UCSD-AML1 (cell line): ENCODE measurements around the gene TEX54.
"Not testable (repeated sequence)": the region's sequence is repeated elsewhere in the genome, so short reads cannot be mapped to it uniquely, and the experiment has no call there.

Experiments
- DNase-seq: peaks from one replicate; lab custom pipeline; 2025; ENCODE audit not compliant: unreplicated experiment; lab: John Stamatoyannopoulos, UW

Gene TEX54

GRCh38 chr11:62832336-62833234 is at the start of gene TEX54:
Gene TEX54 (minus strand): TSS chr11:62832841.
- no peak for DNase-seq

DNA sequence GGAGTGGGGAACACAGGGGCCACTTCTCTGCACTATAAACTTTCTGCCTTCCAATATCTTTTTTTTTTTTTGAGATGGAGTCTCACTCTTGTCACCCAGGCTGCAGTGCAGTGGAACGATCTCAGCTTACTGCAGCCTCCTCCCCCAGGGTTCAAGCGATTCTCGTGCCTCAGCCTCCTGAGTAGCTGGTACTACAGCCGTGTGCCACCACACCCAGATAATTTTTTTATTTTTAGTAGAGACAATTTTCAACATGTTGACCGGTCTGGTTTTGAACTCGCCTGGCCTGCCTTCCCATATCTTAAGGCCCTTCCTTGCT is 49.7 kb upstream of the TEX54 start:
- no peak for DNase-seq

DNA sequence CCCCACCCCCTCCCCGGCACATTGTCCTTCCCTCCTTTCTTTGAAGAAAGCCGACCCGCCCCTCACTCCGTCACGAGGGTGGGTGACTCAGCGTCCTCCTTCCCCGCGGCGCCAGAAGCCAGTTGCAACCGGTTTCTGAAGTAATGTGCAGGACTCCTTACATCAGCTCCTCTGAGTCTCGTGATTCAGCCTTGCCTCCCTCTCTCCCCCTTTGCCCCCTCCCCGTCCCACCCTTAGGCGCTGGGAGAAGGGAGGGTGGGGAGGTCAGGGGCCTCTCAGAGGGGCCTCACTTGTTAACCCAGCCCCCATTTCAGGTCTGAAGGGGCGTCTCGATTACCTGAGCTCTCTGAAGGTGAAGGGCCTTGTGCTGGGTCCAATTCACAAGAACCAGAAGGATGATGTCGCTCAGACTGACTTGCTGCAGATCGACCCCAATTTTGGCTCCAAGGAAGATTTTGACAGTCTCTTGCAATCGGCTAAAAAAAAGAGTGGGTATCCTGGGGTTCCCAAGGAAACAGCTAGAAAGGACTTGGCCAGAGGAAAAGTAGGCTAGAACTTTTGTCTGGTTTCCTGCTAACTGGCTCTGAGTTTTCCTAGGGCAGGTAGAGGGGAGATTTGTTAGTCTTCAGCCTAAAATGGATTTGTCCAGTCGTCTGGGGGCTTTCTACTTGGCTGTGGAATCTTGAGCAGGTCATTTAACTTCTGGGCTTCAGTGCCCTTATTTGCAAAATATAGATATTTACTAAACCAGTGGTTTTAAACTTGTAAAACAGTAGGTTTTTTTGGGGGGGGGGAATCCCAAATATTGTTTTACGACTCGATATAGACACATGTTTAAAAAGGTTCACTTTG is 49.2 kb upstream of the TEX54 start:
- DNase-seq, result peak; percentile 93

DNA sequence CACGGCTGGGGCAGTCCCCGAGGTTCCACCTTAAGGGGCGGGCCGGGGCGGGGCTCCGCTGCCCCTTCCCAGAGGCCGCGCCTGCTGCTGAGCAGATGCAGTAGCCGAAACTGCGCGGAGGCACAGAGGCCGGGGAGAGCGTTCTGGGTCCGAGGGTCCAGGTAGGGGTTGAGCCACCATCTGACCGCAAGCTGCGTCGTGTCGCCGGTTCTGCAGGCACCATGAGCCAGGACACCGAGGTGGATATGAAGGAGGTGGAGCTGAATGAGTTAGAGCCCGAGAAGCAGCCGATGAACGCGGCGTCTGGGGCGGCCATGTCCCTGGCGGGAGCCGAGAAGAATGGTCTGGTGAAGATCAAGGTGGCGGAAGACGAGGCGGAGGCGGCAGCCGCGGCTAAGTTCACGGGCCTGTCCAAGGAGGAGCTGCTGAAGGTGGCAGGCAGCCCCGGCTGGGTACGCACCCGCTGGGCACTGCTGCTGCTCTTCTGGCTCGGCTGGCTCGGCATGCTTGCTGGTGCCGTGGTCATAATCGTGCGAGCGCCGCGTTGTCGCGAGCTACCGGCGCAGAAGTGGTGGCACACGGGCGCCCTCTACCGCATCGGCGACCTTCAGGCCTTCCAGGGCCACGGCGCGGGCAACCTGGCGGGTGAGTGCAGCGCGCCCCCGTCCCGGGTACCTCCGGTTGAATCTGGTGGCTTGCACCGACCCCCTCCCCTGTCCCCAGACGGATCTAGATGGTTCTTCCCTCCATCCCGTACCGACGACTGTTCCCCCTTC is 48.4 kb upstream of the TEX54 start, which contains the start of gene SLC3A2:
TSS of gene SLC3A2 (plus strand) at position 94 of the 776 bp plus-strand sequence. CDS start at position 222, 128 bp downstream.
- peak; percentile 93 for DNase-seq

- no peak for DNase-seq
Observed at GRCh38 chr11:62880231-62880802, 47.7 kb upstream of the TEX54 start.

- DNase-seq, result no peak
Observed at GRCh38 chr11:62879235-62879978, 46.8 kb upstream of the TEX54 start.

DNA sequence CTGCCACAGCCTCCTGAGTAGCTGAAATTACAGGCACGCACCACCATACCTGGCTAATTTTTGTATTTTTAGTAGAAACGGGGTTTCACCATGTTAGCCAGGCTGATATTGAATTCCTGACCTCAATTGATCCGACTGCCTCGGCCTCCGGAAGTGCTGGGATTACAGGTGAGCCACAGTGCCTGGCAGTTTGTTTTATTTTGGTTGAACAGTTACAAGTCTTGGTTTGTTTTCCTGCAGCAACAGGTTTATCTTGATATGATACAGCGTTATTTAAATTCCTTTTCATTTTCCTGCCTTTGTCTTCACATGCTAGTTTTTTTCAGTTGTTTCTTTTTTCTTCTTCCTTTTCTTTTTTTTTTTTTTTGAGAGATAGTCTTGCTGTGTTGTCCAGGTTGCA is 44.1 kb upstream of the TEX54 start:
- no peak for DNase-seq

GRCh38 chr11:62875698-62876478 is 43.2 kb upstream of the TEX54 start:
- no peak for DNase-seq

DNA sequence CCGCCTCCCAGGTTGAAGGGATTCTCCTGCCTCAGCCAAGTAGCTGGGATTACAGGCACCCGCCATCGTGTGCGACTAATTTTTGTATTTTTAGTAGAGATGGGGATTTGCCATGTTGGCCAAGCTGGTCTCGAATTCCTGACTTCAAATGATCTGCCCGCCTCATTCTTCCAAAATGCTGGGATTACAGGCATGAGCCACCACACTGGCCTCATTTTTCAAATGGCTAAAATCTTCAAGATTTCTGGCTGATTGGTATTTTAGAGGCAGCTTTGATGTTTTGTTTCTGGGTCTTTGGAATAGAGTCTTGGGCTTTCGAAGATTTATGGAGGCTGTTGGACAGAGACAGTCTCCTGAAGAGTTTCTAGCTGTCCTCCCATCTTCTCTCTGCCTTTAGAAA is 42.2 kb upstream of the TEX54 start:
- DNase-seq, result no peak

DNA sequence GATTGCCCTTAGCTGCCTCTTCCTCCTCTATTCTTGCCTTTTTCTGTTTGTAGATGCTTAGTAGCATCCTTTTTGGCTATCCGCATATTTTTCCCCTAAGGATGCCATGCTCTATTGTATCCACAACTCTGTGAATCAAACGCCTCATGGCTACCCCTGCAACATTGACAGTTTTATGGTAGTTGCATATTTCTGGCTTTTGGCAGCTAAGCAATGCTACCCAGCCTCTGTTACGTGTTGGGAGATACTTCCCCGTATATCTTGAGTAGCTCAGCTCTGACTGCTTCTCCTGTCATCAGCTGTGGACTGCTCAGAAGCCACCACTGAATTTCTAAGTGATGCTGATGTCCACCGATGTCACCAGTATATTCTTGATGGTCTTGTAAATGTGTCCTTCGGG is 33.0 kb upstream of the TEX54 start:
- DNase-seq, result no peak

DNA sequence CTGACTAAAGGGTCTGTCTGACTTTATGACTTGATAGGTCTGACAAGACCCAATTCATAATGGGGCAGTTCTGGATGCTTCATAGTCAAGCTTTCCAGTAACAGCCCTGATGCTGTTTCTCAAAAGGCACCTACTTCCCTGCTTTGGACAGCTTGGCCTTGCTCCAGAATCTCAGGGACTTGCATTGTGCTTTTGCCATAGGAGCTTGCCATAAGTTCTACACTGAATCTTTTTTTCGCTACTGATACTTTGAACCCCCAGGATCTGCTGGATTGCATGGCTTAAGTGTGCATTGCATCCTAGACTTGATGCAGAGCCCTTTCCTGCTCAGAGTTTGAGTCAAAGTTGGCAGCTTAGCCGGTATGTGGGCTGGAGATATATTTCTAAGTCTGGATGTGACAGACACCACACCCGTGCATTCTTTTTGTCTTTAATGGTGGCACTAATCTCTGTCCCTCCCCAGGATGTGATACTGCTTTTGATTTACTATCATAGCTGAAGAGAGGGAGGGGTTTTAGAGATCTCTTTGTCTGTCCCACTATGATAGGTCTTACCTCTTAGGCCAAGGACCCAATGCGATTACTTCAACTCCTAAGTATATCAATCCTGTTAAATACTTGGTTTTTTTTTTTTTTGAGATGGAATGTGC is 31.2 kb upstream of the TEX54 start:
- no peak for DNase-seq

DNA sequence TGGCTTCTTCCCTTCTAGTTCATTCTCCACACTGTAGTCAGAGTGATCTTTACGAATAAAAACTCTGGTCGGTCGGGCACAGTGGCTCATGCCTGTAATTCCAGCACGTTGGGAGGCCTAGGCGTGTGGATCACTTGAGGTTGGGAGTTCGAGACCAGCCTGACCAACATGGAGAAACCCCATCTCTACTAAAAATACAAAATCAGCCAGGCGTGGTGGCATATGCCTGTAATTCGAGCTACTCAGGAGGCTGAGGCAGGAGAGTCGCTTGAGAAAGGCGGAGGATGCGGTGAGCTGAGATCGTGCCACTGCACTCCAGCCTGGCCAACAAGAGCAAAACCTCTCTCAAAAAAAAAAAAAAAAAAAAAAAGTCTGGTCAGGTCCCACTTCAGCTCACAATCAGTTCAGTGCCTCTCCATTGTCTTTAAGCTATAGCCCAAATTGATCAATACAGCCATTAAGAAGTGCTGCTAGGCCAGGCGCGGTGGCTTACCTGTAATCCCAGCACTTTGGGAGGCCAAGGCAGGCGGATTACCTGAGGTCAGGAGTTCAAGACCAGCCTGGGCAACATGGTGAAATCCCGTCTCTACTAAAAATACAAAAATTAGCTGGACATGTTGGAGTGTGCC is 29.0 kb upstream of the TEX54 start:
- not testable (repeated sequence) for DNase-seq

- DNase-seq, result no peak
Observed at GRCh38 chr11:62860835-62861563, 28.4 kb upstream of the TEX54 start.

DNA sequence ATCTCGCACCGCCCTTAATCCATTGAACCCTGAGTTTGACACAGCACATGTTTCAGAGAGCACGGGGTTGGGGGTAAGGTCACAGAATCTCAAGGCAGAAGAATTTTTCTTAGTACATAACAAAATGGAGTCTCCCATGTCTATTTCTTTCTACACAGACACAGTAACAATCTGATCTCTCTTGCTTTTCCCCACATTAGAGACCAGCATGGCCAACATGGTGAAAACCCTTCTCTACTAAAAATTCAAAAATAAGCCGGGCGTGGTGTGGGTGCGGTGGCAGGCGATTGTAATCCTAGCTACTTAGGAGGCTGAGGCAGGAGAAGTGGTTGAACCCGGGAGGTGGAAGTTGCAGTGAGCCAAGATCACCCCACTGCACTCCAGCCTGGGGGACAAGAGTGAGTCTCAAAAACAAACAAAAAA is 26.7 kb upstream of the TEX54 start:
- DNase-seq, result not testable (repeated sequence)

DNA sequence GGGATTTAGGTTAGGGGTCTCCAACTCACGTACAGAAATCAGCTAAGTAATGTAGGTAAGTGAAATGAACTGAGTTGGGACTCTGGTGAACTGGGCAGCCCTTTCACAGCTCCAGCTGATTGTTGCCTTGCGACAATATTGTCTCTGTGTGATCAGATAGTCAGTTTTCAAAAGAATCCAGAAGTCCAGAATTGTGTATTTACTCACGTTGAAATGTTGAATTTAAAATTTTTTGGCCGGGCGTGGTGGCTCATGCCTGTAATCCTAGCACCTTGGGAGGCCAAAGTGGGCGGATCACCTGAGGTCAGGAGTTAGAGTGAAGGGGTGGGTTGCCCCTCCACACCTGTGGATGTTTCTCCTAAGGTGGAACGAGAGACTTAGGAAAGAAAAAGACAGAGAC is 25.6 kb upstream of the TEX54 start:
- DNase-seq, result no peak

GRCh38 chr11:62857541-62857982 is 24.9 kb upstream of the TEX54 start:
- DNase-seq, result no peak

DNA sequence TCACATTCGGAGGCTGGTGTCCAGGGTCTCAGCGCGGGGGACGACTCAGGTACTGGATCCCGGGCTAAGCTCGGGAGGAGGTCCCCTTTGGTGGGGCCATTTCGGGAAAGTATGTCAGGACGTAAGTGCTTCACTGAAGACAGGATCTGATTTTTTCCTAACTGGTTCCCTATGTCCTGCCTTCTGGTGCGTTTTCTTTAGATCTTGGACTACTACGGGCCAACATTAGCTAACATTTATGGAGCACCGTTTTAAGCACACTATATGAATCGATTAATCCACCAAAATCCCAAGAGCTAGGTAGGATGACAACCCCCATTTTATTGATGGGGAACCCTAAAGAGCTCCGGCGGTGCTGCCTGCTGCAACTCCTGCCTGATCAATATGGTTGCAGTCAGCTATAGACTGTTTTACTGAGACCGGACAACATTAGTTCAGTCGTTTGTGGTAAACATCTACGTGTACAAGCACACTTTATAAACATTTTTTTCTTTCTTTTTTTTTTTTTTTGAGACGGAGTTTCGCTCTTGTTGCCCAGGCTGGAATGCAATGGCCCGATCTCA is 23.8 kb upstream of the TEX54 start:
- DNase-seq, result no peak
